GM23338 (cell line): Measurements from ENCODE around the gene DCHS1. TPM values are rescaled to one million over a fixed set of nuclear protein-coding genes. Genes with fewer than 3 reads are reported as not detected.

Experiments used
- ATAC-seq: fragments of 200-7000 bp; cut with Tn5 transposase; 3 replicates; pipeline ENCODE4 v1.9.1; 2020
- DNase-seq: peaks from one replicate; pipeline ENCODE4 v3.0.0-alpha.2; 2015; ENCODE audit warnings: low spot score
- H2AFZ ChIP-seq: fragments of 200-600 bp; sonication (generic); 2 replicates; pipeline ENCODE4 v1.8.0; 2016; ENCODE audit warnings: antibody characterized with exemption, mild to moderate bottlenecking, moderate library complexity
- H3F3A ChIP-seq: fragments of 200-600 bp; sonication (generic); replicated peaks from 2 replicates; pipeline ENCODE4 v1.8.0; 2017; ENCODE audit warnings: antibody characterized with exemption, mixed run types, low read depth
- H3K27ac ChIP-seq: fragments of 200-600 bp; sonication (generic); 2 replicates; pipeline ENCODE4 v1.6.1; 2016; ENCODE audit warnings: low read depth
- H3K27me3 ChIP-seq: fragments of 200-600 bp; sonication (generic); 2 replicates; pipeline ENCODE4 v1.8.0; 2016; ENCODE audit warnings: mild to moderate bottlenecking, mixed run types, moderate library complexity; ENCODE audit not compliant: insufficient read depth
- H3K36me3 ChIP-seq: fragments of 200-600 bp; sonication (generic); 2 replicates; pipeline ENCODE4 v1.8.0; 2016; ENCODE audit warnings: mild to moderate bottlenecking; ENCODE audit not compliant: insufficient read depth
- H3K4me1 ChIP-seq: fragments of 200-600 bp; sonication (generic); 2 replicates; pipeline ENCODE4 v1.8.0; 2016; ENCODE audit warnings: mild to moderate bottlenecking, moderate library complexity; ENCODE audit not compliant: insufficient read depth
- H3K4me2 ChIP-seq: fragments of 200-600 bp; sonication (generic); 2 replicates; pipeline ENCODE4 v1.7.1; 2017; ENCODE audit warnings: mixed run types
- H3K4me3 ChIP-seq: fragments of 200-600 bp; sonication (generic); 2 replicates; pipeline ENCODE4 v1.6.1; 2016; ENCODE audit warnings: mixed run types
- H3K79me2 ChIP-seq: fragments of 200-600 bp; sonication (generic); replicated peaks from 2 replicates; pipeline ENCODE4 v1.8.0; 2017; ENCODE audit warnings: mild to moderate bottlenecking; ENCODE audit not compliant: insufficient read depth
- H3K9me2 ChIP-seq: fragments of 200-600 bp; sonication (generic); 2 replicates; pipeline ENCODE4 v1.8.0; 2017; ENCODE audit not compliant: insufficient read depth
- H4K20me1 ChIP-seq: fragments of 200-600 bp; sonication (generic); replicated peaks from 2 replicates; pipeline ENCODE4 v1.8.0; 2017; ENCODE audit warnings: mild to moderate bottlenecking; ENCODE audit not compliant: insufficient read depth
- H3K27ac Mint-ChIP-seq: 2 replicates; pipeline ENCODE4 v1.8.0; 2020; ENCODE audit warnings: inconsistent platforms, mild to moderate bottlenecking, moderate library complexity, mixed read lengths
- H3K27me3 Mint-ChIP-seq: 3 replicates; pipeline ENCODE4 v1.8.0; 2022; ENCODE audit warnings: low read depth, mild to moderate bottlenecking, moderate library complexity, mixed read lengths, inconsistent platforms; ENCODE audit not compliant: insufficient read depth, poor library complexity
- H3K36me3 Mint-ChIP-seq: 3 replicates; pipeline ENCODE4 v1.8.0; 2021; ENCODE audit warnings: low read depth, mild to moderate bottlenecking, inconsistent platforms, moderate library complexity, mixed read lengths
- H3K4me1 Mint-ChIP-seq: 3 replicates; pipeline ENCODE4 v1.8.0; 2020; ENCODE audit warnings: mild to moderate bottlenecking, inconsistent platforms, mixed read lengths
- H3K4me3 Mint-ChIP-seq: 3 replicates; pipeline ENCODE4 v1.8.0; 2021; ENCODE audit warnings: moderate library complexity, mild to moderate bottlenecking, inconsistent platforms, mixed read lengths
- H3K9me3 Mint-ChIP-seq: 3 replicates; pipeline ENCODE4 v1.8.0; 2020; ENCODE audit warnings: moderate library complexity, mild to moderate bottlenecking, inconsistent platforms, mixed read lengths
- CREB1 ChIP-seq: fragments of 250-450 bp; sonication (Bioruptor Pico); IDR thresholded peaks from 2 replicates; pipeline ENCODE4 v1.5.0; 2020; ENCODE audit warnings: low read depth, mild to moderate bottlenecking, moderate library complexity
- CTCF ChIP-seq, 2 experiments: fragments of 200-600 bp in 1 of 2; sonication (generic) in 1 of 2; conservative IDR thresholded peaks; 2 replicates each; pipeline versions ENCODE4 v1.5.1 to v1.6.1; 2016 to 2017; ENCODE audit warnings: antibody characterized with exemption in 2 of 2, low read depth in 2 of 2, mild to moderate bottlenecking in 2 of 2, moderate library complexity in 1 of 2
- ETS1 ChIP-seq: IDR thresholded peaks from 2 replicates; pipeline ENCODE4 v1.6.1; 2016; ENCODE audit warnings: antibody characterized with exemption
- EZH2 ChIP-seq: fragments of 200-600 bp; sonication (generic); IDR thresholded peaks from one replicate; pipeline ENCODE4 v1.8.0; 2017; ENCODE audit warnings: antibody characterized with exemption, mild to moderate bottlenecking, low read depth; ENCODE audit not compliant: unreplicated experiment
- EZH2phosphoT487 ChIP-seq: fragments of 200-600 bp; sonication (generic); IDR thresholded peaks from one replicate; pipeline ENCODE4 v1.8.1; 2018; ENCODE audit warnings: antibody characterized with exemption; ENCODE audit not compliant: unreplicated experiment
- NANOG ChIP-seq: IDR thresholded peaks from 2 replicates; pipeline ENCODE4 v1.6.1; 2016; ENCODE audit warnings: antibody characterized with exemption, borderline replicate concordance
- REST ChIP-seq: IDR thresholded peaks from one replicate; pipeline ENCODE4 v1.6.1; 2018; ENCODE audit warnings: antibody characterized with exemption; ENCODE audit not compliant: unreplicated experiment
- STAT1 ChIP-seq: IDR thresholded peaks from one replicate; pipeline ENCODE4 v1.6.1; 2016; ENCODE audit warnings: antibody characterized with exemption; ENCODE audit not compliant: unreplicated experiment
- ZNF114 ChIP-seq: fragments of 250-450 bp; sonication (Bioruptor Pico); IDR thresholded peaks from 2 replicates; pipeline ENCODE4 v1.5.0; 2020; ENCODE audit warnings: mild to moderate bottlenecking, moderate library complexity
- ZNF331 ChIP-seq: fragments of 250-450 bp; sonication (Bioruptor Pico); IDR thresholded peaks from 2 replicates; pipeline ENCODE4 v1.5.0; 2020; ENCODE audit warnings: low read depth, mild to moderate bottlenecking, moderate library complexity
- ZNF462 ChIP-seq: fragments of 250-450 bp; sonication (Bioruptor Pico); IDR thresholded peaks from 2 replicates; pipeline ENCODE4 v1.5.0; 2020; ENCODE audit warnings: mild to moderate bottlenecking, moderate library complexity
- polyA plus RNA-seq: library from polyadenylated mRNA; unstranded; fragments of >200 nt; fragmentation: Nextera tagmentation; extraction: Ambion mirVana; gene quantifications from 2 replicates; pipeline ENCODE4 v1.2.1, GENCODE V29; 2016
- total RNA-seq: library from RNA; depleted of rRNA; stranded (reverse); fragments of >200 nt; shearing (Covaris generic); gene quantifications from 2 replicates; pipeline ENCODE4 v1.2.3, GENCODE V29; 2014

Gene DCHS1
- total and polyA plus RNA-seq, 2 experiments from 2014 or later = 2.3 to 20.7 TPM

- Mint-ChIP-seq H3K4me1 (peaks cover 5% of the 10 kb centered on the region), H3K4me3 (no peak overlapping the region), H3K9me3 (no peaks in the 10 kb centered on the region), H3K36me3 (no peaks in the 10 kb centered on the region), H3K27me3 (peaks cover 2% of the 10 kb centered on the region), H3K27ac (no peak overlapping the region)
- Histone ChIP-seq H4K20me1 (no peaks in the 10 kb centered on the region; the same call in 1 of the 2 replicates), H3K4me3 (no peak overlapping the region), H3K79me2 (no peaks in the 10 kb centered on the region), H3K4me2 (no peak overlapping the region), H3K27ac (no peak overlapping the region), H3K36me3 (no peaks in the 10 kb centered on the region), H3K27me3 (no peaks in the 10 kb centered on the region), H3K4me1 (no peaks in the 10 kb centered on the region), H2AFZ (no peak overlapping the region), H3F3A (no peaks in the 10 kb centered on the region), H3K9me2 (no peaks in the 10 kb centered on the region)
- ATAC-seq = no peak
- DNase-seq = peak; percentile 7
- TF ChIP-seq REST (no peak), STAT1 (no peak), CTCF (conservative IDR thresholded peaks at IDR 0.05; ENCODE audit: low read depth in 2 of 2) (no peak), EZH2 (no peak), NANOG (no peak), EZH2phosphoT487 (no peak), ZNF331 (CRISPR knock-in tag) (no peak), ZNF462 (no peak), ETS1 (no peak), CREB1 (CRISPR knock-in tag) (no peak), ZNF114 (CRISPR knock-in tag) (no peak)
These were observed 78.9 kb downstream of the DCHS1 start for GRCh38 chr11:6576471-6577373.
